Loucy (cell line): ENCODE measurements around the gene SERTM2.

Experiments
- H2AFZ ChIP-seq: fragments of 200-600 bp; sonication (generic); 2 replicates; pipeline ENCODE4 v1.6.0; 2016; ENCODE audit warnings: antibody characterized with exemption, mild to moderate bottlenecking, low read length, moderate library complexity
- H3F3A ChIP-seq: fragments of 200-600 bp; 2 replicates; pipeline ENCODE4 v1.6.0; 2016; ENCODE audit warnings: antibody characterized with exemption, low read depth, mild to moderate bottlenecking
- H3K27me3 ChIP-seq: fragments of 200-600 bp; sonication (generic); 2 replicates; pipeline ENCODE4 v1.6.1; 2014; ENCODE audit warnings: low read length, mild to moderate bottlenecking; ENCODE audit not compliant: insufficient read depth, poor library complexity, severe bottlenecking
- H3K36me3 ChIP-seq: fragments of 200-600 bp; sonication (generic); 2 replicates; pipeline ENCODE4 v1.6.1; 2016; ENCODE audit warnings: low read length; ENCODE audit not compliant: insufficient read depth
- H3K4me1 ChIP-seq: fragments of 200-600 bp; sonication (generic); 2 replicates; pipeline ENCODE4 v1.5.1; 2014; ENCODE audit warnings: low read length, mild to moderate bottlenecking; ENCODE audit not compliant: insufficient read depth, poor library complexity, severe bottlenecking
- H3K4me2 ChIP-seq: fragments of 200-600 bp; sonication (generic); 2 replicates; pipeline ENCODE4 v1.6.0; 2014; ENCODE audit warnings: antibody characterized with exemption, low read length, low read depth, mild to moderate bottlenecking; ENCODE audit not compliant: poor library complexity, severe bottlenecking
- H3K4me3 ChIP-seq: fragments of 200-600 bp; sonication (generic); 2 replicates; pipeline ENCODE4 v1.5.1; 2014; ENCODE audit warnings: low read length, mild to moderate bottlenecking, mixed read lengths; ENCODE audit not compliant: poor library complexity, severe bottlenecking
- H3K79me2 ChIP-seq: fragments of 200-600 bp; sonication (generic); 2 replicates; pipeline ENCODE4 v1.6.1; 2014; ENCODE audit warnings: low read length; ENCODE audit not compliant: insufficient read depth
- H3K9ac ChIP-seq: fragments of 200-600 bp; sonication (generic); 2 replicates; pipeline ENCODE4 v1.6.0; 2014; ENCODE audit warnings: mild to moderate bottlenecking, low read depth, low read length, moderate library complexity; ENCODE audit not compliant: poor library complexity, severe bottlenecking
- H3K9me2 ChIP-seq: fragments of 200-600 bp; sonication (generic); replicated peaks from 2 replicates; pipeline ENCODE4 v1.6.1; 2016; ENCODE audit warnings: low read depth, low read length, mixed read lengths
- H3K9me3 ChIP-seq: fragments of 200-600 bp; sonication (generic); 2 replicates; pipeline ENCODE4 v1.6.1; 2014; ENCODE audit warnings: mild to moderate bottlenecking, antibody characterized with exemption, low read length, low read depth; ENCODE audit not compliant: insufficient read depth
- H4K20me1 ChIP-seq: fragments of 200-600 bp; sonication (generic); 2 replicates; pipeline ENCODE4 v1.6.0; 2014; ENCODE audit warnings: antibody characterized with exemption, low read length, mild to moderate bottlenecking; ENCODE audit not compliant: insufficient read depth, poor library complexity, severe bottlenecking
- CTCF ChIP-seq: fragments of 200-600 bp; sonication (generic); conservative IDR thresholded peaks from 2 replicates; pipeline ENCODE4 v1.5.1; 2014; ENCODE audit warnings: mild to moderate bottlenecking, antibody characterized with exemption, low read length
- EZH2phosphoT487 ChIP-seq: fragments of 200-600 bp; IDR thresholded peaks from 2 replicates; pipeline ENCODE4 v1.6.1; 2018; ENCODE audit warnings: antibody characterized with exemption, mild to moderate bottlenecking, moderate library complexity, borderline replicate concordance

Gene SERTM2

GRCh38 chrX:111498538-111499103 is 12.8 kb upstream of the SERTM2 start:
- no peak overlapping the region for H3K9ac ChIP-seq
- no peak overlapping the region for H3K4me3 ChIP-seq
- TF ChIP-seq CTCF (no peak), EZH2phosphoT487 (no peak)
- no peaks in the 10 kb centered on the region for H3K27me3 ChIP-seq
- H3K36me3 ChIP-seq, result no peaks in the 10 kb centered on the region
- no peak overlapping the region for H3K4me2 ChIP-seq
- H4K20me1 ChIP-seq, result no peaks in the 10 kb centered on the region
- H3F3A ChIP-seq, result no peaks in the 10 kb centered on the region
- no peaks in the 10 kb centered on the region for H3K79me2 ChIP-seq
- H3K9me3 ChIP-seq, result no peaks in the 10 kb centered on the region
- no peaks in the 10 kb centered on the region for H3K4me1 ChIP-seq
- no peaks in the 10 kb centered on the region for H3K9me2 ChIP-seq
- no peak overlapping the region for H2AFZ ChIP-seq

- H3K9me3 ChIP-seq, result no peaks in the 10 kb centered on the region
- H2AFZ ChIP-seq, result no peak overlapping the region
- no peaks in the 10 kb centered on the region for H3K27me3 ChIP-seq
- H3K4me2 ChIP-seq, result no peak overlapping the region
- no peaks in the 10 kb centered on the region for H3K9me2 ChIP-seq
- no peak overlapping the region for H3K9ac ChIP-seq
- H3K36me3 ChIP-seq, result no peaks in the 10 kb centered on the region
- H3K4me3 ChIP-seq, result no peak overlapping the region
- H4K20me1 ChIP-seq, result no peaks in the 10 kb centered on the region
- H3K4me1 ChIP-seq, result no peaks in the 10 kb centered on the region
- H3K79me2 ChIP-seq, result no peaks in the 10 kb centered on the region
- TF ChIP-seq CTCF (no peak), EZH2phosphoT487 (no peak)
- H3F3A ChIP-seq, result no peaks in the 10 kb centered on the region
Measured at GRCh38 chrX:111503485-111503993, 7.9 kb upstream of the SERTM2 start.

GRCh38 chrX:111504941-111505340 is 6.5 kb upstream of the SERTM2 start:
- no peak overlapping the region for H2AFZ ChIP-seq
- TF ChIP-seq CTCF, result no peak
- TF ChIP-seq EZH2phosphoT487, result no peak
- no peaks in the 10 kb centered on the region for H3K79me2 ChIP-seq
- no peaks in the 10 kb centered on the region for H3K27me3 ChIP-seq
- no peak overlapping the region for H3K9ac ChIP-seq
- no peak overlapping the region for H3K4me2 ChIP-seq
- H4K20me1 ChIP-seq, result no peaks in the 10 kb centered on the region
- no peaks in the 10 kb centered on the region for H3K9me2 ChIP-seq
- H3K4me1 ChIP-seq, result no peaks in the 10 kb centered on the region
- no peaks in the 10 kb centered on the region for H3F3A ChIP-seq
- H3K36me3 ChIP-seq, result no peaks in the 10 kb centered on the region
- no peak overlapping the region for H3K4me3 ChIP-seq
- H3K9me3 ChIP-seq, result no peaks in the 10 kb centered on the region
